Right lobe of liver (tissue), 6 donors: ENCODE results near the gene DCHS2. TPM values are rescaled to one million over a fixed set of nuclear protein-coding genes. Genes with fewer than 3 reads are reported as not detected.

ENCODE experiments used
- ATAC-seq, 4 donors: fragments of 200-7000 bp; cut with Tn5 transposase; one replicate each; pipeline ENCODE4 v1.9.1; 2020; ENCODE audit warnings: mild to moderate bottlenecking in 4 of 4, moderate library complexity in 4 of 4
- DNase-seq, 3 donors: peaks; one replicate each; pipeline ENCODE4 v3.0.0-alpha.2; 2020
- H3K27ac ChIP-seq, 3 donors: fragments of 200-600 bp; one replicate each; pipeline ENCODE4 v1.8.0; 2022
- H3K27me3 ChIP-seq, 2 donors: fragments of 200-600 bp; one replicate each; pipeline ENCODE4 v1.8.0; 2022
- H3K36me3 ChIP-seq, 4 donors: fragments of 200-600 bp; sonication (generic) in 1 of 4; one replicate each; pipeline versions ENCODE4 v1.5.1 to v1.8.0; 2017 to 2022; ENCODE audit warnings: control low read depth in 1 of 4
- H3K4me1 ChIP-seq, 4 donors: fragments of 200-600 bp; sonication (generic) in 1 of 4; one replicate each; pipeline versions ENCODE4 v1.5.1 to v1.8.0; 2017 to 2022; ENCODE audit warnings: control low read depth in 1 of 4
- H3K4me3 ChIP-seq, 3 donors: fragments of 200-600 bp; one replicate each; pipeline ENCODE4 v1.8.0; 2022
- H3K9me3 ChIP-seq, 4 donors: fragments of 200-600 bp; sonication (generic) in 1 of 4; one replicate each; pipeline versions ENCODE4 v1.5.1 to v1.8.0; 2017 to 2022; ENCODE audit warnings: control low read depth in 1 of 4
- POLR2A ChIP-seq: fragments of 450-650 bp; IDR thresholded peaks from one replicate; pipeline ENCODE4 v1.6.1; 2017; ENCODE audit warnings: antibody characterized with exemption, mild to moderate bottlenecking
- WGBS: methylation state at CpG from one replicate; pipeline ENCODE4 v1.1.6; 2018; ENCODE audit warnings: low coverage, low lambda C conversion rate; ENCODE audit not compliant: insufficient coverage; ENCODE audit errors: missing lambda C conversion rate; 5-methylcytosine and 5-hydroxymethylcytosine counted together
- intact Hi-C, 2 donors: fragments of 100-400 bp; cut with DNase I; formaldehyde crosslinking; loops; one replicate each; pipeline versions ENCODE4 v1.11.2 to v1.14.1; 2022
- total RNA-seq, 6 experiments: library from RNA; depleted of rRNA in 2 of 6; stranded (reverse); fragments of >200 nt in 2 of 6; fragmentation: NEBNext Ultra II Directional in 3 of 6; extraction: Animal tissue kit (Norgen Biotek cat#: 25700) in 3 of 6; gene quantifications; one replicate each; pipeline versions ENCODE4 v1.1.0 to v1.2.4, GENCODE V29; 2016 to 2023
- TF ChIP-seq, protein P1 (sequence below), 4 donors: fragments of 200-600 bp in 3 of 4; fragments of 450-650 bp in 1 of 4; IDR thresholded peaks; one replicate each; pipeline versions ENCODE4 v1.5.1 to v1.8.0; 2016 to 2022; ENCODE audit warnings: antibody characterized with exemption in 4 of 4, mild to moderate bottlenecking in 2 of 4
- donor health status: DM: no; HTN: yes; CAD: no.
- donor health status: DM: no; HTN: no; CAD: no.
- donor health status: DM: no; HTN: no; CAD: no.
- donor health status: DM: no; HTN: yes; CAD: no.
- donor health status: DM: no; HTN: yes; CAD: no.

The DCHS2 gene
- total RNA-seq, 6 experiments from 2014 or later = 0.07 to 0.37 (median 0.12) TPM; not detected in 1

DNA sequence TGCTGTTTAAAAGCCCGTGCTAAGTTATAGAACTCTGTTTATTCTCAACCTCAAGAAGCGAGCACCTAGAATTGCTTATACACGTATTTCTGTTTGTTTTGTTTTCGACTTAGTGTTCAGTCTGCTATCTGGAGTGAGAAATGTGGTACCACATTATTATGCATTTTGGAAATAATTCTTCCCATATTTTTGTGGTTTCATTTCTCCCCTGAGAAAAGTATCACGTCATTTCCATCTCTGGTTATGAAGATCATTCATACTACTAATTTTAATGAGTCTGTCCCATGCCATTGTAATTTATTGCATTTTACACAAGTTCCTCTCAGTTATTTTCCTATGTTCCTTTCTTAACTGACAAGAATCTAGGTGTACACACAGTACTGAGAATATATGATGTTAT is 186.0 kb downstream of the DCHS2 start:
- DNase-seq (no peak), ATAC-seq (no peak)
- Histone ChIP-seq H3K27me3 (no peaks in the 10 kb centered on the region), H3K4me3 (no peak overlapping the region), H3K27ac (no peak overlapping the region), H3K9me3 (no peaks in the 10 kb centered on the region), H3K36me3 (no peaks in the 10 kb centered on the region), H3K4me1 (no peaks in the 10 kb centered on the region)
- TF ChIP-seq POLR2A = no peak
- TF ChIP-seq, protein P1, sequence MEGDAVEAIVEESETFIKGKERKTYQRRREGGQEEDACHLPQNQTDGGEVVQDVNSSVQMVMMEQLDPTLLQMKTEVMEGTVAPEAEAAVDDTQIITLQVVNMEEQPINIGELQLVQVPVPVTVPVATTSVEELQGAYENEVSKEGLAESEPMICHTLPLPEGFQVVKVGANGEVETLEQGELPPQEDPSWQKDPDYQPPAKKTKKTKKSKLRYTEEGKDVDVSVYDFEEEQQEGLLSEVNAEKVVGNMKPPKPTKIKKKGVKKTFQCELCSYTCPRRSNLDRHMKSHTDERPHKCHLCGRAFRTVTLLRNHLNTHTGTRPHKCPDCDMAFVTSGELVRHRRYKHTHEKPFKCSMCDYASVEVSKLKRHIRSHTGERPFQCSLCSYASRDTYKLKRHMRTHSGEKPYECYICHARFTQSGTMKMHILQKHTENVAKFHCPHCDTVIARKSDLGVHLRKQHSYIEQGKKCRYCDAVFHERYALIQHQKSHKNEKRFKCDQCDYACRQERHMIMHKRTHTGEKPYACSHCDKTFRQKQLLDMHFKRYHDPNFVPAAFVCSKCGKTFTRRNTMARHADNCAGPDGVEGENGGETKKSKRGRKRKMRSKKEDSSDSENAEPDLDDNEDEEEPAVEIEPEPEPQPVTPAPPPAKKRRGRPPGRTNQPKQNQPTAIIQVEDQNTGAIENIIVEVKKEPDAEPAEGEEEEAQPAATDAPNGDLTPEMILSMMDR (IDR thresholded peaks at IDR 0.05) = no peak
- 61% methylated on average over 5 of the region's 5 CpGs for WGBS
- intact Hi-C loops = no loop called here

DNA sequence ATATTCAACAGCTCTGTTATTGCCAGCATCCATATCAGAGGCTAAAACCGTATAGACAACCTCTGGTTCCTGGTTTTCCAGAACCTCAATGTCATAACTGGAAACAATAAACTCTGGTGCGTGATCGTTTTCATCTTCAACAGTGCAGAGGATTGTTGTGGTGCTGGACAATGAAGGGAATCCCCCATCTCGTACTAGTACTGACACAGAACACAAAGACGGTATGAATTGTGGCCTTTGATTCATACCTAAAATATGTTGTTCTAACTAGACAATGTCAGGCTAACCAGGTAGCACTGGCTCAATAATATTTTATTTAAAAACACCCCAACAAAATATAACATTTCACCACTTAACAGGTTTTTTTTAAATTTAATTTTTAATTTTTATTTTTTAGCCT is 186.9 kb downstream of the DCHS2 start:
- intact Hi-C loops = no loop called here

GRCh38 chr4:154294652-154295350 is 196.8 kb downstream of the DCHS2 start:
- H3K36me3 ChIP-seq = no peaks in the 10 kb centered on the region
- intact Hi-C loops = no loop called here
- no peaks in the 10 kb centered on the region for H3K4me1 ChIP-seq
- WGBS = 34% methylated on average over 4 of the region's 4 CpGs
- DNase-seq (no peak), ATAC-seq (no peak)
- TF ChIP-seq, protein P1 (IDR thresholded peaks at IDR 0.05) = no peak
- no peak for TF ChIP-seq POLR2A
- no peak overlapping the region for H3K4me3 ChIP-seq
- no peaks in the 10 kb centered on the region for H3K9me3 ChIP-seq
- no peak overlapping the region for H3K27ac ChIP-seq
- H3K27me3 ChIP-seq = no peaks in the 10 kb centered on the region

More for the DNA sequence above, 186.9 kb downstream of the DCHS2 start:
- TF ChIP-seq, protein P1 (IDR thresholded peaks at IDR 0.05) = no peak
- TF ChIP-seq POLR2A = no peak
- Histone ChIP-seq H3K27ac (no peak overlapping the region), H3K9me3 (no peaks in the 10 kb centered on the region), H3K4me3 (no peak overlapping the region), H3K36me3 (no peaks in the 10 kb centered on the region), H3K4me1 (no peaks in the 10 kb centered on the region), H3K27me3 (no peaks in the 10 kb centered on the region)
- DNase-seq (no peak), ATAC-seq (no peak)
- WGBS = 65% methylated on average over 5 of the region's 5 CpGs

GRCh38 chr4:154293427-154293826 is 198.2 kb downstream of the DCHS2 start:
- intact Hi-C loops = no loop called here
- Histone ChIP-seq H3K27ac (no peak overlapping the region), H3K27me3 (no peaks in the 10 kb centered on the region), H3K9me3 (no peaks in the 10 kb centered on the region), H3K4me3 (no peak overlapping the region), H3K36me3 (no peaks in the 10 kb centered on the region), H3K4me1 (no peaks in the 10 kb centered on the region)
- ATAC-seq (no peak), DNase-seq (no peak)
- 74% methylated on average over 9 of the region's 9 CpGs for WGBS
- TF ChIP-seq, protein P1 (IDR thresholded peaks at IDR 0.05) = no peak
- no peak for TF ChIP-seq POLR2A
